Measurements from ENCODE around the gene IKZF2.

IKZF2 gene

GRCh38 chr2:213016166-213016983, 135.0 kb downstream of the IKZF2 start:
- Histone ChIP-seq H3K9ac (ENCODE audit: low read length) (no peak overlapping the region), H3K4me1 (ENCODE audit: control insufficient read depth, insufficient read depth, low read length) (no peaks in the 10 kb centered on the region), H3K4me3 (ENCODE audit: low read length) (no peak overlapping the region), H3K27ac (ENCODE audit: low read depth, low read length) (no peak overlapping the region), H3K27me3 (ENCODE audit: control insufficient read depth, insufficient read depth, low read length) (no peaks in the 10 kb centered on the region), H3K36me3 (ENCODE audit: control insufficient read depth, insufficient read depth, low read length) (no peaks in the 10 kb centered on the region)

GRCh38 chr2:213015387-213016165, 135.8 kb downstream of the IKZF2 start:
- H3K36me3 ChIP-seq (ENCODE audit: control insufficient read depth, insufficient read depth, low read length), result no peaks in the 10 kb centered on the region
- no peak overlapping the region for H3K4me3 ChIP-seq (ENCODE audit: low read length)
- no peaks in the 10 kb centered on the region for H3K27me3 ChIP-seq (ENCODE audit: control insufficient read depth, insufficient read depth, low read length)
- no peak overlapping the region for H3K9ac ChIP-seq (ENCODE audit: low read length)
- no peaks in the 10 kb centered on the region for H3K4me1 ChIP-seq (ENCODE audit: control insufficient read depth, insufficient read depth, low read length)
- no peak overlapping the region for H3K27ac ChIP-seq (ENCODE audit: low read depth, low read length)

- H3K4me3 ChIP-seq (ENCODE audit: low read length), result no peak overlapping the region
- H3K9ac ChIP-seq (ENCODE audit: low read length), result no peak overlapping the region
- no peaks in the 10 kb centered on the region for H3K27me3 ChIP-seq (ENCODE audit: control insufficient read depth, insufficient read depth, low read length)
- H3K36me3 ChIP-seq (ENCODE audit: control insufficient read depth, insufficient read depth, low read length), result no peaks in the 10 kb centered on the region
- no peak overlapping the region for H3K27ac ChIP-seq (ENCODE audit: low read depth, low read length)
- H3K4me1 ChIP-seq (ENCODE audit: control insufficient read depth, insufficient read depth, low read length), result no peaks in the 10 kb centered on the region
These were observed 137.4 kb downstream of the IKZF2 start for GRCh38 chr2:213013979-213014378.

GRCh38 chr2:213011505-213011904, 139.9 kb downstream of the IKZF2 start:
- Histone ChIP-seq H3K9ac (ENCODE audit: low read length) (no peak overlapping the region), H3K4me1 (ENCODE audit: control insufficient read depth, insufficient read depth, low read length) (no peaks in the 10 kb centered on the region), H3K27ac (ENCODE audit: low read depth, low read length) (no peak overlapping the region), H3K4me3 (ENCODE audit: low read length) (no peak overlapping the region), H3K36me3 (ENCODE audit: control insufficient read depth, insufficient read depth, low read length) (peaks cover 3% of the 10 kb centered on the region), H3K27me3 (ENCODE audit: control insufficient read depth, insufficient read depth, low read length) (no peaks in the 10 kb centered on the region)

- peaks cover 3% of the 10 kb centered on the region for H3K36me3 ChIP-seq (ENCODE audit: control insufficient read depth, insufficient read depth, low read length)
- H3K4me3 ChIP-seq (ENCODE audit: low read length), result no peak overlapping the region
- no peak overlapping the region for H3K9ac ChIP-seq (ENCODE audit: low read length)
- no peaks in the 10 kb centered on the region for H3K4me1 ChIP-seq (ENCODE audit: control insufficient read depth, insufficient read depth, low read length)
- no peak overlapping the region for H3K27ac ChIP-seq (ENCODE audit: low read depth, low read length)
- H3K27me3 ChIP-seq (ENCODE audit: control insufficient read depth, insufficient read depth, low read length), result no peaks in the 10 kb centered on the region
These were observed 141.2 kb downstream of the IKZF2 start for GRCh38 chr2:213010106-213010779.

- no peaks in the 10 kb centered on the region for H3K4me1 ChIP-seq (ENCODE audit: control insufficient read depth, insufficient read depth, low read length)
- no peak overlapping the region for H3K4me3 ChIP-seq (ENCODE audit: low read length)
- H3K27me3 ChIP-seq (ENCODE audit: control insufficient read depth, insufficient read depth, low read length), result no peaks in the 10 kb centered on the region
- H3K27ac ChIP-seq (ENCODE audit: low read depth, low read length), result no peak overlapping the region
- peaks cover 3% of the 10 kb centered on the region for H3K36me3 ChIP-seq (ENCODE audit: control insufficient read depth, insufficient read depth, low read length)
- no peak overlapping the region for H3K9ac ChIP-seq (ENCODE audit: low read length)
These were observed 144.0 kb downstream of the IKZF2 start for GRCh38 chr2:213007290-213007838.

- no peaks in the 10 kb centered on the region for H3K27me3 ChIP-seq (ENCODE audit: control insufficient read depth, insufficient read depth, low read length)
- H3K4me3 ChIP-seq (ENCODE audit: low read length), result no peak overlapping the region
- peaks cover 3% of the 10 kb centered on the region for H3K36me3 ChIP-seq (ENCODE audit: control insufficient read depth, insufficient read depth, low read length)
- no peak overlapping the region for H3K9ac ChIP-seq (ENCODE audit: low read length)
- no peak overlapping the region for H3K27ac ChIP-seq (ENCODE audit: low read depth, low read length)
- peaks cover 4% of the 10 kb centered on the region for H3K4me1 ChIP-seq (ENCODE audit: control insufficient read depth, insufficient read depth, low read length)
These were observed 147.1 kb downstream of the IKZF2 start for GRCh38 chr2:213004197-213004821.

- Histone ChIP-seq H3K9ac (ENCODE audit: low read length) (no peak overlapping the region), H3K4me3 (ENCODE audit: low read length) (no peak overlapping the region), H3K4me1 (ENCODE audit: control insufficient read depth, insufficient read depth, low read length) (peaks cover 4% of the 10 kb centered on the region), H3K36me3 (ENCODE audit: control insufficient read depth, insufficient read depth, low read length) (peaks cover 2% of the 10 kb centered on the region), H3K27me3 (ENCODE audit: control insufficient read depth, insufficient read depth, low read length) (no peaks in the 10 kb centered on the region), H3K27ac (ENCODE audit: low read depth, low read length) (no peak overlapping the region)
These were observed 149.0 kb downstream of the IKZF2 start for GRCh38 chr2:213002383-213002782.

- H3K27ac ChIP-seq (ENCODE audit: low read depth, low read length), result no peak overlapping the region
- no peaks in the 10 kb centered on the region for H3K27me3 ChIP-seq (ENCODE audit: control insufficient read depth, insufficient read depth, low read length)
- no peak overlapping the region for H3K9ac ChIP-seq (ENCODE audit: low read length)
- no peaks in the 10 kb centered on the region for H3K36me3 ChIP-seq (ENCODE audit: control insufficient read depth, insufficient read depth, low read length)
- no peak overlapping the region for H3K4me3 ChIP-seq (ENCODE audit: low read length)
- peaks cover 4% of the 10 kb centered on the region for H3K4me1 ChIP-seq (ENCODE audit: control insufficient read depth, insufficient read depth, low read length)
These were observed 150.0 kb downstream of the IKZF2 start for GRCh38 chr2:213001297-213001910.

GRCh38 chr2:212998626-212999359, 152.6 kb downstream of the IKZF2 start:
- H3K4me3 ChIP-seq (ENCODE audit: low read length), result no peak overlapping the region
- H3K9ac ChIP-seq (ENCODE audit: low read length), result no peak overlapping the region

GRCh38 chr2:212997526-212998020, 153.8 kb downstream of the IKZF2 start:
- Histone ChIP-seq H3K9ac (ENCODE audit: low read length) (no peak overlapping the region), H3K27ac (ENCODE audit: low read depth, low read length) (no peak overlapping the region), H3K4me1 (ENCODE audit: control insufficient read depth, insufficient read depth, low read length) (peaks cover 4% of the 10 kb centered on the region), H3K4me3 (ENCODE audit: low read length) (no peak overlapping the region), H3K36me3 (ENCODE audit: control insufficient read depth, insufficient read depth, low read length) (no peaks in the 10 kb centered on the region), H3K27me3 (ENCODE audit: control insufficient read depth, insufficient read depth, low read length) (no peaks in the 10 kb centered on the region)

More at GRCh38 chr2:212998626-212999359, 152.6 kb downstream of the IKZF2 start:
- no peak overlapping the region for H3K27ac ChIP-seq (ENCODE audit: low read depth, low read length)
- no peaks in the 10 kb centered on the region for H3K27me3 ChIP-seq (ENCODE audit: control insufficient read depth, insufficient read depth, low read length)
- H3K4me1 ChIP-seq (ENCODE audit: control insufficient read depth, insufficient read depth, low read length), result peaks cover 4% of the 10 kb centered on the region
- no peaks in the 10 kb centered on the region for H3K36me3 ChIP-seq (ENCODE audit: control insufficient read depth, insufficient read depth, low read length)

All from rectal smooth muscle tissue (tissue), 1 donor.